ENCODE results near the gene VASH1.
A peak's percentile ranks its signal among the peaks of the same experiment; 100 is the strongest.
"Not testable (repeated sequence)": the region's sequence is repeated elsewhere in the genome, so short reads cannot be mapped to it uniquely, and the experiment has no call there.

VASH1 gene

GRCh38 chr14:76716285-76716684, 45.0 kb upstream of the VASH1 start:
- H3K4me1 Mint-ChIP-seq: peaks cover 47% of the 10 kb centered on the region
- peaks cover 3% of the 10 kb centered on the region for H3K9me3 Mint-ChIP-seq
- H3K4me3 Mint-ChIP-seq: no peak overlapping the region
- peaks cover 3% of the 10 kb centered on the region for H3K27me3 Mint-ChIP-seq (ENCODE audit: low read depth)
- H3K36me3 Mint-ChIP-seq (ENCODE audit: low read depth): peaks cover 3% of the 10 kb centered on the region
- peak overlapping the region; percentile 71 to 81 (median 79) for H3K27ac Mint-ChIP-seq
- TF ChIP-seq, protein P1, sequence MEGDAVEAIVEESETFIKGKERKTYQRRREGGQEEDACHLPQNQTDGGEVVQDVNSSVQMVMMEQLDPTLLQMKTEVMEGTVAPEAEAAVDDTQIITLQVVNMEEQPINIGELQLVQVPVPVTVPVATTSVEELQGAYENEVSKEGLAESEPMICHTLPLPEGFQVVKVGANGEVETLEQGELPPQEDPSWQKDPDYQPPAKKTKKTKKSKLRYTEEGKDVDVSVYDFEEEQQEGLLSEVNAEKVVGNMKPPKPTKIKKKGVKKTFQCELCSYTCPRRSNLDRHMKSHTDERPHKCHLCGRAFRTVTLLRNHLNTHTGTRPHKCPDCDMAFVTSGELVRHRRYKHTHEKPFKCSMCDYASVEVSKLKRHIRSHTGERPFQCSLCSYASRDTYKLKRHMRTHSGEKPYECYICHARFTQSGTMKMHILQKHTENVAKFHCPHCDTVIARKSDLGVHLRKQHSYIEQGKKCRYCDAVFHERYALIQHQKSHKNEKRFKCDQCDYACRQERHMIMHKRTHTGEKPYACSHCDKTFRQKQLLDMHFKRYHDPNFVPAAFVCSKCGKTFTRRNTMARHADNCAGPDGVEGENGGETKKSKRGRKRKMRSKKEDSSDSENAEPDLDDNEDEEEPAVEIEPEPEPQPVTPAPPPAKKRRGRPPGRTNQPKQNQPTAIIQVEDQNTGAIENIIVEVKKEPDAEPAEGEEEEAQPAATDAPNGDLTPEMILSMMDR (IDR thresholded peaks at IDR 0.05; ENCODE audit: unreplicated experiment in 3 of 3): no peak

DNA sequence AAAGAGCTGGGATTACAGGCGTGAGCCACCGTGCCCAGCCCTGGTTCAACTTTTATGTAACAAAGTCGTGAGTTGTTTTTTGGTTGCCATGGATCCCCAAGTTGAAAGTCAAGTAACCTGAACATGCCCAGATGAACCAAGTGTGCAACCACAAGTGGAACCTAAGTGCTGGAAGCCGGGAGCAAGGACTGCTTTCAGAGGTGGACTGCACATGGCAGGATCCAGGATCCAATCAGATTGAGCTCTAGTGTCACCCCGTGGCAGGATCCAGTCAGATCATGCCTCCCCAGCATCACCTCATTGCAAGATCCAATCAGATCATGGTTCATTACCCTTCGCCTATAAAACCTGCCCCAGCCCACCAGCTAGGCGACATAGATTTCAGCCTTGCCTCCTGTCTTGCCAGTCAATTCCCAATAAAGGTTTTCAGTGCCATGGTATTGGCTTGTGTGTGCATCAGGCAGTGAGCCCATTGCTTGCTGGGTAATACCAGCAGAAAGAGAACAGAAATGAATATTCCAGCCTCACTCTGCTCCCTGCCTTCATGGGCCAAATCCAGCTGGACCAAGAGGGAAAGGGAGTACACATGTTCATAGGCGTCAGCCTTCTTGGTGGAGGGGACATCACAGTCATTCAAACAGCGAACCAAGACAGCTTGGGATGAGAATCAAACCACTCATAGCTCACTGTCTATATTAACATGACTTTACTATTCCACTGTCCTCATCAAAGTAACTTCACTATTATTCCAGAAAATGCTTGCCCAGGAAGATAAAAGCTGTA, 43.6 kb upstream of the VASH1 start:
- H3K4me3 Mint-ChIP-seq: no peak overlapping the region
- peak overlapping the region in 2 of 3 experiments; percentile 19 to 49 for H3K27ac Mint-ChIP-seq
- H3K9me3 Mint-ChIP-seq: peaks cover 3% of the 10 kb centered on the region
- TF ChIP-seq, protein P1 (IDR thresholded peaks at IDR 0.05; ENCODE audit: unreplicated experiment in 3 of 3): no peak
- peaks cover 3% of the 10 kb centered on the region for H3K36me3 Mint-ChIP-seq (ENCODE audit: low read depth)
- H3K4me1 Mint-ChIP-seq: peaks cover 47% of the 10 kb centered on the region
- peaks cover 3% of the 10 kb centered on the region for H3K27me3 Mint-ChIP-seq (ENCODE audit: low read depth)

DNA sequence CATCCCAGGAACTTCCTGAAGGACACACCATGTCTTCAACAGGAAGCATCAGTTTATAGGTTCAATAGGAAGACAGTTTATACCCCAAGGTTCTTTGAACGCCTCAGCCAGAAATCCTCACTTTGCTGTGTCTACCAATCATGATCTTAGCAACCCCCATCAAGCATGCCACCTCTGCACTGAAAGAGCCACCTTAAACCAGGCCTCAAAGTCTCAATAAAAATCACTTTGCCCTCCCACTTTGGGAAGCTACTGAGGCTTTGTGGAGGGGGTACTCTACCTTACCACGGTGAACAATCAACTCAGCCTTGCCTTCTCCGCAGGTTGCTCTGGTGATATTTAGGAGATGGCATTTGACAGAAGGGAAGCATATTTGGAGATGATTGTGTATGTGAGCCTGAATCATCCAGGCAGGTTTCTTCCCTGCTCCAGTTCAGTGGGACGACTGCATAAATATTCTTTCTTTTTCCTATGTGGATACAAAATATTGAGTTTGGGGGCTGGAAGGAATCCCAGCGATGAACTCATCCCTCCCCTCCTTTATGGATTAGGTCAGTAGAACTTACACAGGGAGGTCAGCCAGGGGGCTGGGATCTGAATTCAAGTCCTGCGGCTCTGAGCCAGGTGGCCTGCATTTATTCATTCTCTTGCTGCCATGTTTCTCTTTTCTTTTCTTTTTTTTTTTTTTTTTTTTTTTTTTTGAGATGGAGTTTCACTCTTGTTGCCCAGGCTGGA, 42.8 kb upstream of the VASH1 start:
- peaks cover 3% of the 10 kb centered on the region for H3K36me3 Mint-ChIP-seq (ENCODE audit: low read depth)
- peaks cover 47% of the 10 kb centered on the region for H3K4me1 Mint-ChIP-seq
- peak overlapping the region in 2 of 3 experiments; percentile 19 to 36 for H3K27ac Mint-ChIP-seq
- peaks cover 3% of the 10 kb centered on the region for H3K9me3 Mint-ChIP-seq
- TF ChIP-seq, protein P1 (IDR thresholded peaks at IDR 0.05; ENCODE audit: unreplicated experiment in 3 of 3): no peak
- peaks cover 3% of the 10 kb centered on the region for H3K27me3 Mint-ChIP-seq (ENCODE audit: low read depth)
- H3K4me3 Mint-ChIP-seq: no peak overlapping the region

DNA sequence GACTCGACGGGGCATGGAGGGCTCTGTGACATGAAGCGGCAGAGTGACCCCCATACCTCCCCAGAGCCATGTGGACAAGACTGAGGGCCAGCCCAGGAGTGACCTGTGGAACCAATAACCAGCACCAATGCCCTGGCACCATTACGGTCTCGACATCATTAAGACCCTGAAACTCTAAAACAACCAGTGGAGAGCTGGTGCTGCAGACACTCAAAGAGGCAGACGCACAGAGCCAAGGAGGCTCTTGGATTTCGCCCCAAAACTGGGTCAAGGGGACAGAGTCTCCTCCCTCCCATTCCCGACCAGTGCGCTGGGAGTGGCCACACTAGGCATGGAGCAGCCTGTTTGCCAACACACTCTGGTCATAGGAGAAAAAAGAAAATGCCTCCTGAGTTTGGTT, 41.6 kb upstream of the VASH1 start:
- Mint-ChIP-seq H3K27me3 (ENCODE audit: low read depth) (no peaks in the 10 kb centered on the region), H3K36me3 (ENCODE audit: low read depth) (no peaks in the 10 kb centered on the region), H3K4me1 (peaks cover 47% of the 10 kb centered on the region), H3K9me3 (no peaks in the 10 kb centered on the region), H3K4me3 (no peak overlapping the region), H3K27ac (peak overlapping the region; percentile 27 to 91 (median 84))
- TF ChIP-seq, protein P1 (IDR thresholded peaks at IDR 0.05; ENCODE audit: unreplicated experiment in 3 of 3): no peak

GRCh38 chr14:76720382-76720813, 40.9 kb upstream of the VASH1 start:
- Mint-ChIP-seq H3K36me3 (ENCODE audit: low read depth) (no peaks in the 10 kb centered on the region), H3K4me1 (peaks cover 45% of the 10 kb centered on the region), H3K9me3 (no peaks in the 10 kb centered on the region), H3K4me3 (peak overlapping the region in 1 of 3 experiments; percentile 7), H3K27me3 (ENCODE audit: low read depth) (no peaks in the 10 kb centered on the region), H3K27ac (peak overlapping the region; percentile 45 to 84 (median 79))
- TF ChIP-seq, protein P1 (IDR thresholded peaks at IDR 0.05; ENCODE audit: unreplicated experiment in 3 of 3): no peak

DNA sequence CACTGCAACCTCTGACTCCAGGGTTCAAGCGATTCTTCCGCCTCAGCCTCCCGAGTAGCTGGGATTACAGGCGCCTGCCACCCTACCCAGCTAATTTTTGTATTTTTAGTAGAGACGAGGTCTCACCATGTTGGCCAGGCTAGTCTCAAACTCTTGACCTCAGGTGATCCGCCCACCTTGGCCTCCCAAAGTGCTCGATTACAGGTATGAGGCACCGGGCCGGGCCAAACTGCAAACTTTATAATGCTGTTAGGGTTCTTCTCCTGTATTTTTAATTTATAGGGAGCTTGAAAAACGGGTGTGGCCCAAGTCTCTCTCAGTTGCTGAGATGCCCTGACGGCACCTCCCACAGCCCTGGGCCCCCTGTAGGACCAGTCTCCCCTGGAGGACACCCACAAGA, 39.8 kb upstream of the VASH1 start:
- H3K4me1 Mint-ChIP-seq: peaks cover 34% of the 10 kb centered on the region
- H3K4me3 Mint-ChIP-seq; H3K36me3 Mint-ChIP-seq (ENCODE audit: low read depth); H3K27ac Mint-ChIP-seq; H3K27me3 Mint-ChIP-seq (ENCODE audit: low read depth); H3K9me3 Mint-ChIP-seq: not testable (repeated sequence)
